GM23248 (cell line): ENCODE data around the gene FAM180B.

Source experiments
- EZH2 ChIP-seq: fragments of 200-600 bp; sonication (generic); IDR thresholded peaks from 2 replicates; pipeline ENCODE4 v1.6.1; 2018; ENCODE audit warnings: antibody characterized with exemption, mild to moderate bottlenecking; ENCODE audit not compliant: insufficient read depth, poor library complexity, severe bottlenecking
- EZH2phosphoT487 ChIP-seq: fragments of 200-600 bp; sonication (generic); IDR thresholded peaks from 2 replicates; pipeline ENCODE4 v1.6.1; 2018; ENCODE audit warnings: antibody characterized with exemption, moderate library complexity, mild to moderate bottlenecking, low read depth; ENCODE audit not compliant: insufficient read depth

GRCh38 chr11:47558695-47559094 is 27.8 kb upstream of the FAM180B start:
- TF ChIP-seq EZH2phosphoT487 = no peak
- no peak for TF ChIP-seq EZH2
